Measurements from ENCODE around the gene GARRE1. TPM values are rescaled to one million over a fixed set of nuclear protein-coding genes. Genes with fewer than 3 reads are reported as not detected.

GARRE1 gene
- total and polyA plus RNA-seq, 12 donors: 5.1 to 20.9 (median 13.5) TPM

DNA sequence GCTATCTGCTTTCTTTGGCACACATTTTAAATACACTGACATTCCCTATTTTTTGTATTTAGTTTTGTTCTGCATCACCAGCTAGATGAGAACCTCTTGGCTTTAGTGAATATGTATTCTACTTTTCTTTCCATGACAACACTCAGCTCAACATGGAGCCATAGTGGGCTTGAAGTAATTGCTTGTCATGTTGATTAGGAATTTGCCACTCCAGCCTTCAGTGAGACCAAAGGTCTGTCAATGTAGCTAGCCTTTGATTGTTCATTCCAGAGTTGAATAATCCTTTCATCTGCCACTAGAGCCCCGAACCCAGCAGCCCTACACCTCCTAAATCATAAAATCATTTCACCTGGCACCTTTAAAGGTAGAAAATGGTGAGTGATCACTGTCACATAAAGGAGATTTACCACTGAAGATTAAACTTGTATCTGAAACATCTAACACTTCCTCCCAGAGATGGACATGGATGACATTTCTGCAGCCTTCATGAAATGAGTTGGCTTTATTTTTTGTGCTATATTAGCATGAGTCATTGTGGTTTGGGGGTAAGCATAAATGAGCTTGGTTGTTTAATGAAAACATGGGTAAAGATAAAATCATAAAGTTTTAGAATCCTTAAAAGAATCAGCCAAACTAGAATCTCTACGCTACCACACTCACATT is 29.2 kb upstream of the GARRE1 start:
- TF ChIP-seq CTCF (IDR thresholded peaks at IDR 0.05) (no peak), POLR2A (IDR thresholded peaks at IDR 0.05) (no peak)
- H3K27ac ChIP-seq: peak overlapping the region in 2 of 5 donors; percentile 18 to 56

GRCh38 chr19:34225659-34226015 is 28.7 kb upstream of the GARRE1 start:
- Histone ChIP-seq H3K27ac (peak overlapping the region in 2 of 5 donors; percentile 18 to 30), H3K27me3 (no peaks in the 10 kb centered on the region), H3K4me1 (replicated peaks in 1 of 2) (peaks cover 9 to 28% of the 10 kb centered on the region in 2 donors), H3K9me3 (replicated peaks in 1 of 3) (no peaks in the 10 kb centered on the region), H3K36me3 (replicated peaks in 1 of 2) (peaks cover 0 to 71% of the 10 kb centered on the region in 2 donors), H3K4me3 (no peak overlapping the region)
- intact Hi-C loops (cut with DNase I): no loop called here
- TF ChIP-seq POLR2A (IDR thresholded peaks at IDR 0.05): no peak
- no peak for TF ChIP-seq CTCF (IDR thresholded peaks at IDR 0.05)
- peak in 1 of 7 donors; percentile 23 for DNase-seq

More for the DNA sequence above, 29.2 kb upstream of the GARRE1 start:
- 76 to 89% (median 85%) methylated on average over 2 of the region's 2 CpGs for WGBS, 4 donors
- intact Hi-C loops (cut with DNase I): no loop called here
- Histone ChIP-seq H3K4me1 (replicated peaks in 1 of 2) (peaks cover 9 to 28% of the 10 kb centered on the region in 2 donors), H3K36me3 (replicated peaks in 1 of 2) (peaks cover 0 to 72% of the 10 kb centered on the region in 2 donors), H3K9me3 (replicated peaks in 1 of 3) (no peaks in the 10 kb centered on the region), H3K27me3 (no peaks in the 10 kb centered on the region), H3K4me3 (no peak overlapping the region)
- DNase-seq: no peak

DNA sequence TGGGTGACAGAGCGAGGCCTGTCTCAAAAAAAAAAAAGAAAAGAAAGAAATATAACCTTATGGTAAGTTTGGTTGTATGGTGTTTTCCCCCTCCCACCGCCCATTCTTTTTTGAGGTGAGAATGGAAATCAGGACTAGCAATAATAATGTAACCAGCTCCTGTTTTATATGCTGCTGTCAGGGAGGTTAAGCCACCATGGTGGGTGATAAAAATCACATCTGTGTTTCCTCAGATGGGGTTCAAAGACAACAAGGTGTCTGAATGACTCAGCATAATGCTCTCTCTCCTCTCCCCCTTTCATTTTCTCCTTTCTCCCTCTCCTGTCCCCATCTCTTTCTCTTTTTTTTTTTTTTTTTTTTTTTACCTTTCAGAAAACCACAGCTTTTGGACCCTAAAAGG is 28.3 kb upstream of the GARRE1 start:
- Histone ChIP-seq H3K27me3 (no peaks in the 10 kb centered on the region), H3K4me1 (replicated peaks in 1 of 2) (peaks cover 9 to 28% of the 10 kb centered on the region in 2 donors), H3K36me3 (replicated peaks in 1 of 2) (peaks cover 0 to 70% of the 10 kb centered on the region in 2 donors), H3K4me3 (no peak overlapping the region), H3K9me3 (replicated peaks in 1 of 3) (no peaks in the 10 kb centered on the region), H3K27ac (peak overlapping the region in 2 of 5 donors; percentile 18 to 30)
- intact Hi-C loops (cut with DNase I): no loop called here
- TF ChIP-seq CTCF (IDR thresholded peaks at IDR 0.05): no peak
- TF ChIP-seq POLR2A (IDR thresholded peaks at IDR 0.05): no peak
- DNase-seq: no peak
- 89 to 95% (median 92%) methylated on average over 2 of the region's 2 CpGs for WGBS, 4 donors

GRCh38 chr19:34228347-34228746 is 26.0 kb upstream of the GARRE1 start:
- WGBS, 4 donors: 22 to 34% (median 24%) methylated on average over 1 of the region's 1 CpG
- peaks cover 0 to 47% of the 10 kb centered on the region in 2 donors for H3K36me3 ChIP-seq (replicated peaks in 1 of 2)

More at GRCh38 chr19:34228347-34228746, 26.0 kb upstream of the GARRE1 start:
- peak overlapping the region in 3 of 5 donors; percentile 15 to 71 (median 23) for H3K27ac ChIP-seq
- peak in 3 of 7 donors; percentile 34 to 50 (median 44) for DNase-seq
- TF ChIP-seq POLR2A (IDR thresholded peaks at IDR 0.05) (no peak), CTCF (IDR thresholded peaks at IDR 0.05) (no peak)
- H3K27me3 ChIP-seq: no peaks in the 10 kb centered on the region
- peaks cover 20 to 39% of the 10 kb centered on the region in 2 donors for H3K4me1 ChIP-seq (replicated peaks in 1 of 2)
- H3K4me3 ChIP-seq: no peak overlapping the region
- H3K9me3 ChIP-seq (replicated peaks in 1 of 3): no peaks in the 10 kb centered on the region
- intact Hi-C loops (cut with DNase I): no loop called here

Measured in adrenal gland (tissue), 12 donors.